Smooth muscle cell (in vitro differentiated cells): ENCODE measurements around the gene CCNQ. TPM values are rescaled to one million over a fixed set of nuclear protein-coding genes. Genes with fewer than 3 reads are reported as not detected.

Source experiments
- DNase-seq: peaks from one replicate; lab custom pipeline; 2025; ENCODE audit not compliant: unreplicated experiment; lab: John Stamatoyannopoulos, UW
- H2AFZ ChIP-seq: fragments of 200-600 bp; sonication (generic); 2 replicates; pipeline ENCODE4 v1.6.0; 2016; ENCODE audit warnings: antibody characterized with exemption, low read depth, mild to moderate bottlenecking
- H3F3A ChIP-seq: fragments of 200-600 bp; sonication (generic); 2 replicates; pipeline ENCODE4 v1.6.0; 2017; ENCODE audit warnings: antibody characterized with exemption, low read depth
- H3K27ac ChIP-seq: fragments of 200-600 bp; sonication (generic); 2 replicates; pipeline ENCODE4 v1.5.1; 2016; ENCODE audit warnings: low read depth, mild to moderate bottlenecking
- H3K27me3 ChIP-seq: fragments of 200-600 bp; sonication (generic); 2 replicates; pipeline ENCODE4 v1.6.1; 2016; ENCODE audit warnings: low read depth, mild to moderate bottlenecking
- H3K36me3 ChIP-seq: fragments of 200-600 bp; sonication (generic); 2 replicates; pipeline ENCODE4 v1.5.1; 2016; ENCODE audit warnings: low read depth
- H3K4me1 ChIP-seq: fragments of 200-600 bp; sonication (generic); 2 replicates; pipeline ENCODE4 v1.5.1; 2016; ENCODE audit warnings: low read depth
- H3K4me2 ChIP-seq: fragments of 200-600 bp; sonication (generic); 2 replicates; pipeline ENCODE4 v1.6.0; 2016; ENCODE audit warnings: mild to moderate bottlenecking
- H3K4me3 ChIP-seq: fragments of 200-600 bp; sonication (generic); 2 replicates; pipeline ENCODE4 v1.5.1; 2016; ENCODE audit warnings: mild to moderate bottlenecking
- H3K79me2 ChIP-seq: fragments of 200-600 bp; sonication (generic); 2 replicates; pipeline ENCODE4 v1.6.0; 2016; ENCODE audit warnings: low read depth, mild to moderate bottlenecking
- H3K9ac ChIP-seq: fragments of 200-600 bp; sonication (generic); 2 replicates; pipeline ENCODE4 v1.6.0; 2016; ENCODE audit warnings: low read depth
- H3K9me3 ChIP-seq: fragments of 200-600 bp; sonication (generic); replicated peaks from 2 replicates; pipeline ENCODE4 v1.5.1; 2016; ENCODE audit warnings: low read depth
- H4K20me1 ChIP-seq: fragments of 200-600 bp; sonication (generic); 2 replicates; pipeline ENCODE4 v1.6.0; 2016; ENCODE audit warnings: low read depth
- CTCF ChIP-seq: fragments of 200-600 bp; sonication (generic); IDR thresholded peaks from 2 replicates; pipeline ENCODE4 v1.5.1; 2017; ENCODE audit warnings: borderline replicate concordance, mild to moderate bottlenecking, antibody characterized with exemption; ENCODE audit not compliant: insufficient read depth, poor library complexity, severe bottlenecking
- WGBS: methylation state at CpG from one replicate; pipeline ENCODE4 v1.1.7; 2016; ENCODE audit warnings: low lambda C conversion rate; 5-methylcytosine and 5-hydroxymethylcytosine counted together
- polyA plus RNA-seq: library from polyadenylated mRNA; unstranded; fragments of >200 nt; fragmentation: Nextera tagmentation; extraction: Ambion mirVana; gene quantifications from 2 replicates; pipeline ENCODE4 v1.2.1, GENCODE V29; 2016
- total RNA-seq: library from RNA; depleted of rRNA; stranded (reverse); fragments of >200 nt; gene quantifications from 2 replicates; pipeline ENCODE4 v1.2.3, GENCODE V29; 2014

The CCNQ gene
- total and polyA plus RNA-seq, 2 experiments from 2014 or later: 9.4 to 27.3 TPM

GRCh38 chrX:153624196-153625091 lies 25.5 kb upstream of the CCNQ start:
- Histone ChIP-seq H3K27ac (no peak overlapping the region), H2AFZ (no peak overlapping the region), H3K4me2 (no peak overlapping the region), H3K9ac (no peak overlapping the region), H3K79me2 (no peaks in the 10 kb centered on the region), H3K4me3 (no peak overlapping the region), H4K20me1 (no peaks in the 10 kb centered on the region), H3F3A (no peaks in the 10 kb centered on the region), H3K4me1 (no peaks in the 10 kb centered on the region), H3K27me3 (no peaks in the 10 kb centered on the region), H3K9me3 (no peaks in the 10 kb centered on the region), H3K36me3 (no peaks in the 10 kb centered on the region)
- DNase-seq: no peak
- WGBS: 87% methylated on average over 12 of the region's 15 CpGs
- no peak for TF ChIP-seq CTCF

GRCh38 chrX:153623310-153624029 lies 24.5 kb upstream of the CCNQ start:
- Histone ChIP-seq H3K27me3 (no peaks in the 10 kb centered on the region), H3K4me3 (no peak overlapping the region), H3K36me3 (no peaks in the 10 kb centered on the region), H3K9me3 (no peaks in the 10 kb centered on the region), H3K79me2 (no peaks in the 10 kb centered on the region), H3F3A (no peaks in the 10 kb centered on the region), H4K20me1 (no peaks in the 10 kb centered on the region), H3K4me1 (no peaks in the 10 kb centered on the region), H2AFZ (no peak overlapping the region), H3K4me2 (no peak overlapping the region), H3K9ac (no peak overlapping the region), H3K27ac (no peak overlapping the region)
- WGBS: 75% methylated on average over 16 of the region's 16 CpGs
- TF ChIP-seq CTCF: no peak
- DNase-seq: no peak

- Histone ChIP-seq H4K20me1 (no peaks in the 10 kb centered on the region), H3K4me3 (no peak overlapping the region), H3K4me2 (no peak overlapping the region), H3F3A (no peaks in the 10 kb centered on the region), H3K9me3 (no peaks in the 10 kb centered on the region), H3K27ac (no peak overlapping the region), H3K27me3 (peaks cover 6% of the 10 kb centered on the region), H2AFZ (no peak overlapping the region), H3K79me2 (no peaks in the 10 kb centered on the region), H3K9ac (no peak overlapping the region), H3K36me3 (no peaks in the 10 kb centered on the region), H3K4me1 (no peaks in the 10 kb centered on the region)
- no peak for DNase-seq
- 69% methylated on average over 17 of the region's 17 CpGs for WGBS
- no peak for TF ChIP-seq CTCF
These were observed 23.8 kb upstream of the CCNQ start for GRCh38 chrX:153622661-153623309.
